ENCODE results near the gene IRAK2.

DNA sequence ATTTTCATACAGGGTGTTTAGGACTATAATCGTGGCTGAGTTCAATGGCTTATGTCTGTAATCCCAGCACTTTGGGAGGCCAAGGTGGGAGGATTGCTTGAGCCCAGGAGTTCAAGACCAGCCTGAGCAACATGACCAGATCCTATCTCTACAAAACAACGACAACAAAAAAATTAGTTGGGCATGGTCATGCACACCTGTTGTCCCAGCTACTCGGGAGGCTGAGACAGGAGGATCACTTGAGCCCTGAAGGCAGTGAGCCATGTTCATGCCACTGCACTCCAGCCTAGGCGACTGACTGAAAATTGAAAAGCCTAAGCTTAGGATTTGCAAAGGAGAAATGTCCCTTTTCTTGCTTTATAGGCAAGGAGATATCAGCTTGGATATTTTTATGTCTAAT is 47.8 kb upstream of the IRAK2 start:
- TF ChIP-seq, protein P1, sequence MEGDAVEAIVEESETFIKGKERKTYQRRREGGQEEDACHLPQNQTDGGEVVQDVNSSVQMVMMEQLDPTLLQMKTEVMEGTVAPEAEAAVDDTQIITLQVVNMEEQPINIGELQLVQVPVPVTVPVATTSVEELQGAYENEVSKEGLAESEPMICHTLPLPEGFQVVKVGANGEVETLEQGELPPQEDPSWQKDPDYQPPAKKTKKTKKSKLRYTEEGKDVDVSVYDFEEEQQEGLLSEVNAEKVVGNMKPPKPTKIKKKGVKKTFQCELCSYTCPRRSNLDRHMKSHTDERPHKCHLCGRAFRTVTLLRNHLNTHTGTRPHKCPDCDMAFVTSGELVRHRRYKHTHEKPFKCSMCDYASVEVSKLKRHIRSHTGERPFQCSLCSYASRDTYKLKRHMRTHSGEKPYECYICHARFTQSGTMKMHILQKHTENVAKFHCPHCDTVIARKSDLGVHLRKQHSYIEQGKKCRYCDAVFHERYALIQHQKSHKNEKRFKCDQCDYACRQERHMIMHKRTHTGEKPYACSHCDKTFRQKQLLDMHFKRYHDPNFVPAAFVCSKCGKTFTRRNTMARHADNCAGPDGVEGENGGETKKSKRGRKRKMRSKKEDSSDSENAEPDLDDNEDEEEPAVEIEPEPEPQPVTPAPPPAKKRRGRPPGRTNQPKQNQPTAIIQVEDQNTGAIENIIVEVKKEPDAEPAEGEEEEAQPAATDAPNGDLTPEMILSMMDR (IDR thresholded peaks at IDR 0.05): no peak
- no peak for TF ChIP-seq POLR2A (IDR thresholded peaks at IDR 0.05)
